NT2/D1 (cell line): ENCODE measurements around the gene AFAP1L2.

Experiments used
- DNase-seq: peaks from one replicate; pipeline ENCODE4 v3.0.0-alpha.2; 2011; ENCODE audit warnings: low read depth, low spot score
- H3K27me3 ChIP-seq: 2 replicates; pipeline ENCODE4 v1.6.0; 2011; ENCODE audit warnings: mild to moderate bottlenecking; ENCODE audit not compliant: insufficient read length, insufficient read depth
- H3K36me3 ChIP-seq: 2 replicates; pipeline ENCODE4 v1.6.1; 2011; ENCODE audit warnings: mild to moderate bottlenecking, low read length, mixed read lengths; ENCODE audit not compliant: insufficient read depth, insufficient read length
- H3K4me1 ChIP-seq: 2 replicates; pipeline ENCODE4 v1.5.1; 2011; ENCODE audit not compliant: insufficient read depth, insufficient read length
- H3K4me3 ChIP-seq: 2 replicates; pipeline ENCODE4 v1.5.1; 2011; ENCODE audit warnings: low read depth; ENCODE audit not compliant: insufficient read length
- H3K9ac ChIP-seq: 2 replicates; pipeline ENCODE4 v1.6.0; 2011; ENCODE audit warnings: low read depth; ENCODE audit not compliant: insufficient read length
- H3K9me3 ChIP-seq: 2 replicates; pipeline ENCODE4 v1.5.1; 2011; ENCODE audit warnings: mild to moderate bottlenecking, low read length; ENCODE audit not compliant: insufficient read depth
- SUZ12 ChIP-seq: IDR thresholded peaks from 2 replicates; pipeline ENCODE4 v1.6.1; 2011; ENCODE audit not compliant: insufficient read length, insufficient read depth; ENCODE audit errors: extremely low read depth
- YY1 ChIP-seq: IDR thresholded peaks from 2 replicates; pipeline ENCODE4 v1.6.1; 2011; ENCODE audit not compliant: insufficient read length, insufficient read depth
- ZNF274 ChIP-seq: IDR thresholded peaks from 2 replicates; pipeline ENCODE4 v1.6.1; 2011; ENCODE audit warnings: mild to moderate bottlenecking, low read depth, low read length

Gene AFAP1L2

GRCh38 chr10:114305521-114305925, 98.8 kb downstream of the AFAP1L2 start:
- DNase-seq = no peak
- H3K9ac ChIP-seq = no peak overlapping the region
- H3K27me3 ChIP-seq = no peaks in the 10 kb centered on the region
- peaks cover 5% of the 10 kb centered on the region for H3K4me1 ChIP-seq
- H3K9me3 ChIP-seq = no peaks in the 10 kb centered on the region
- H3K36me3 ChIP-seq = peaks cover 21% of the 10 kb centered on the region
- H3K4me3 ChIP-seq = no peak overlapping the region
- TF ChIP-seq SUZ12 = no peak
- no peak for TF ChIP-seq YY1
- TF ChIP-seq ZNF274 = no peak

- Histone ChIP-seq H3K9me3 (no peaks in the 10 kb centered on the region), H3K4me3 (peak overlapping the region; percentile 49), H3K9ac (peak overlapping the region; percentile 74), H3K4me1 (peaks cover 5% of the 10 kb centered on the region), H3K27me3 (no peaks in the 10 kb centered on the region), H3K36me3 (peaks cover 28% of the 10 kb centered on the region)
- TF ChIP-seq ZNF274 (no peak), YY1 (no peak), SUZ12 (no peak)
- DNase-seq = peak; percentile 49
Observed at GRCh38 chr10:114304571-114305421, 99.5 kb downstream of the AFAP1L2 start.

DNA sequence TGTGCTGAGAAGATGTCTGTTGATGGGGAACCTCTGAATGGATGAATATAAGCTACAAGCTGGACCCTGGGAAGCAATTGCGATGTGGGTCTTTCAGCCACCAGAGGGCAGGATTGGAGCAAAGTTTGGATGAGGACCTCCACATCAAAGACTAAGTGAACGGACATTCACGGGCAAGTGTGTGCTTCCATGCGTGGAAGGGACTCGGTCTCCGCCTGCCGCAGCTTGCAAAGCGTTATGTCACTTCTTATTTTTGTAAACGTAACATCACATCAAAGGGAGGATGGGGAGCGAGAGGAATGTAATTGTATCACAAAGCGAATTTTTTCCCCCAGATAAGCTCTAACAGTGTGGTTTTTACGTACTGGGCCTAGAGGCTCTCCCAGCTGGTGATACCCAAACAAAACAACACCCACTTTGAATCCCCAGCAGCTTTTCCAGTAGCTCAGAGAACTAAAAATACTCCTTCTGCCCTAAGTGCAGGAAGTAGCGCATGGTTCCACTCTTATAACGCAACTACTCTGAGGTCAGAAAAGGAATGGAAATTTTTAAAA, 100.2 kb downstream of the AFAP1L2 start:
- TF ChIP-seq ZNF274 (no peak), YY1 (no peak), SUZ12 (no peak)
- Histone ChIP-seq H3K27me3 (no peaks in the 10 kb centered on the region), H3K4me1 (peaks cover 5% of the 10 kb centered on the region), H3K9me3 (no peaks in the 10 kb centered on the region), H3K36me3 (peaks cover 32% of the 10 kb centered on the region), H3K4me3 (peak overlapping the region; percentile 49), H3K9ac (peak overlapping the region; percentile 57)
- peak; percentile 60 for DNase-seq

DNA sequence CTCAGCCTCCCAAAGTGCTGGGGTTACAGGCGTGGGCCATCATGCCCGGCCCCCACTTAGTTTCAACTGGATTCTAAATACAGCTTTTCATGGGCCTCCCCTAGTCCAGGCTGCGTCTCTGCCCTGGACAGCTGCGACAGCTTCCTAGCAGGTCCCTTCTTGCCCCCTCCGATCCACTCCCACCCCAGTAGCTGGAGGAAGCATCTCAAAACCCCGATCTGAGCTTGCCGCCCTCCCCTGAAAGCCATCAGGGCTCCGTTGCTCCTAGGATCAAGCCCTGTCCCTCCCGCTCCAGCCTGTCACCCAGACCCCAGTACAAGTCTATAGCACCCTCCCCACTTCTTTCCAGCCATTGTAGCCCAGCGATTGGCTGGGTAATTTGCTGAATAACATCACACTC, 100.7 kb downstream of the AFAP1L2 start:
- DNase-seq = no peak
- no peak overlapping the region for H3K9ac ChIP-seq
- no peaks in the 10 kb centered on the region for H3K27me3 ChIP-seq
- no peaks in the 10 kb centered on the region for H3K9me3 ChIP-seq
- TF ChIP-seq ZNF274 = no peak
- TF ChIP-seq SUZ12 = no peak
- no peak for TF ChIP-seq YY1
- H3K4me3 ChIP-seq = no peak overlapping the region
- peaks cover 34% of the 10 kb centered on the region for H3K36me3 ChIP-seq
- H3K4me1 ChIP-seq = peaks cover 5% of the 10 kb centered on the region

DNA sequence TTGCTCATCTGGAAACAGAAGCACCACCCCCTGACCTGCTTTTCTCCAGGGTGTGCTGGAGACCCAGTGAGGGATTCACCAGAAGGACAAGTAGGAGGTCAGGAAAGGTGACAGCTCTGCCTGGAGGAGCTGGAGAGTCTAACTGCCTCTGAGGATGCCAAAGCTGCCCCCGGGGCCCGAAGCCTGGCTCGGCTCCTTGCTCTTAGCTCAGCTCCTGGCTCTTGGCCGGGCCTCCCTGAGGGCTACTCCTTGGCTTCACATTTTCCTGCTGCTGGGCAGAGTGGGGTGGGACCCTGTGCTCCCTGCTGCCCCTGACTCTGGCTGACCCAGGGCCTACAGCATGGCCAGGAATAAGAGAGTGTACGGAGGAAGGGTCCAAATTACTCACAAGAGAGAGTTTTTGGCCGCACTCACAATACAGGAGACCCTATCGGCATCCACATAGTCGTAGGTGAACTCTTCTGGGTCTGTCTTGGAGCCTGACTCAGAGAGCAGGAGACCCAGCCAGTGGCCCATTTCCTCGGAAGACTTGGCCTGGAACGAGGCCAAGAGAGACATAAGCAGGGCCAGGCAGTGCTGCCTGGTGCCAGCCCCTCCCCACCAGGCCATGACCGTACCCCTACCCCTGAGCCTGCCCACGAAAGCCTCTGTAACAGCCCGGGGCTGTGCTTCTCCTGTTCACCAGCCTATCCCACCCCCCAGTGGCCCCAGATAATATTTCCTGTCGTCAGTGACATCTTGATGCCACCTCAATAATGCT, 102.2 kb downstream of the AFAP1L2 start:
- H3K36me3 ChIP-seq = peaks cover 42% of the 10 kb centered on the region
- no peak for DNase-seq
- H3K9ac ChIP-seq = no peak overlapping the region
- peaks cover 5% of the 10 kb centered on the region for H3K4me1 ChIP-seq
- TF ChIP-seq ZNF274 (no peak), SUZ12 (no peak), YY1 (no peak)
- H3K4me3 ChIP-seq = no peak overlapping the region
- H3K9me3 ChIP-seq = no peaks in the 10 kb centered on the region
- no peaks in the 10 kb centered on the region for H3K27me3 ChIP-seq

- Histone ChIP-seq H3K27me3 (no peaks in the 10 kb centered on the region), H3K4me1 (peaks cover 2% of the 10 kb centered on the region), H3K9me3 (peaks cover 8% of the 10 kb centered on the region), H3K4me3 (no peak overlapping the region), H3K36me3 (peaks cover 52% of the 10 kb centered on the region), H3K9ac (no peak overlapping the region)
- no peak for TF ChIP-seq SUZ12
- no peak for DNase-seq
Observed at GRCh38 chr10:114301177-114301576, 103.1 kb downstream of the AFAP1L2 start.

DNA sequence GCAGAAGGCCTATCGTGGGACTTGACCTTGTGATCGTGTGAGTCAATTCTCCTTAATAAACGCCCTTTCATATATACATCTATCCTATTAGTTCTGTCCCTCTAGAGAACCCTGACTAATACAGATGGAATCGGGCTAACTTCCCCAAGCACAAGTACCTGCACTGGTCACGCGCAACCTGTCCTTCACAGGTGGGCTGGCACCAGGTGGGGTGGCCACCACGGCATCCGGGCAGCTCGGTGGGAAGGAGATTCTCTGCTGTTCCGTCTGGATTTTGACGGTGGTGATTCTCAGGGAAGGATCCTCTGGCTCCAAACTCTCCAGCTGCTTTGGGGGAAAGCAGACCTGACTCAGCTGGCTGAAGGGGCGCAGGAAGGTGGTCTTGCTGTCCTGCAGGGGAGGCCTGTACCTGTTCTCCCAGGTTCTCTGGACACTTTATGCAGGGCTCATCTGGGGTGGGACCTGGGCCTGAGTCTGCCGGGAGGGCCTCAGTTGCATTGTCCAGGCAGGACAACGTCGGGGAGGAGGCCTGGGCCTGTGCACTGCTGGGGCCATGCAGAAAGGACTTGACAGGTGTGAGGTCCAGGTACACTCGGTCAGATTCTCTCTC, 104.2 kb downstream of the AFAP1L2 start:
- Histone ChIP-seq H3K4me1 (peaks cover 2% of the 10 kb centered on the region), H3K4me3 (no peak overlapping the region), H3K36me3 (peaks cover 59% of the 10 kb centered on the region), H3K9ac (no peak overlapping the region), H3K9me3 (peaks cover 18% of the 10 kb centered on the region), H3K27me3 (no peaks in the 10 kb centered on the region)
- TF ChIP-seq SUZ12 = no peak
- no peak for TF ChIP-seq ZNF274
- TF ChIP-seq YY1 = no peak
- no peak for DNase-seq
